Brain microvascular endothelial cell (primary cell): Measurements from ENCODE around the gene TEAD1.

ENCODE experiments used
- DNase-seq: peaks from one replicate; pipeline ENCODE4 v3.0.0-alpha.2; 2020
- H3K27ac ChIP-seq: fragments of 250-450 bp; sonication (Bioruptor Pico); 2 replicates; pipeline ENCODE4 v1.5.1; 2020; ENCODE audit warnings: mild to moderate bottlenecking, moderate library complexity
- H3K27me3 ChIP-seq: fragments of 250-450 bp; sonication (Bioruptor Pico); replicated peaks from 2 replicates; pipeline ENCODE4 v1.5.1; 2020; ENCODE audit warnings: mild to moderate bottlenecking
- H3K36me3 ChIP-seq: fragments of 250-450 bp; sonication (Bioruptor Pico); replicated peaks from 2 replicates; pipeline ENCODE4 v1.5.1; 2020; ENCODE audit warnings: mild to moderate bottlenecking
- H3K4me3 ChIP-seq: 2 replicates; pipeline ENCODE4 v1.5.1; 2011; ENCODE audit warnings: low read depth, mild to moderate bottlenecking, control low read depth, low read length, moderate library complexity
- in situ Hi-C: cut with HindIII; loops from 2 replicates; pipeline ENCODE4 v1.10.0; 2017; ENCODE audit warnings: low sequenced_read_pairs, low pct_ligation_motif_present
- TF ChIP-seq, protein P1 (sequence below): IDR thresholded peaks from 2 replicates; pipeline ENCODE4 v1.5.1; 2011; ENCODE audit warnings: low read depth, mild to moderate bottlenecking, moderate library complexity, low read length, control low read depth, inconsistent platforms; ENCODE audit errors: missing control alignments

The TEAD1 gene

DNA sequence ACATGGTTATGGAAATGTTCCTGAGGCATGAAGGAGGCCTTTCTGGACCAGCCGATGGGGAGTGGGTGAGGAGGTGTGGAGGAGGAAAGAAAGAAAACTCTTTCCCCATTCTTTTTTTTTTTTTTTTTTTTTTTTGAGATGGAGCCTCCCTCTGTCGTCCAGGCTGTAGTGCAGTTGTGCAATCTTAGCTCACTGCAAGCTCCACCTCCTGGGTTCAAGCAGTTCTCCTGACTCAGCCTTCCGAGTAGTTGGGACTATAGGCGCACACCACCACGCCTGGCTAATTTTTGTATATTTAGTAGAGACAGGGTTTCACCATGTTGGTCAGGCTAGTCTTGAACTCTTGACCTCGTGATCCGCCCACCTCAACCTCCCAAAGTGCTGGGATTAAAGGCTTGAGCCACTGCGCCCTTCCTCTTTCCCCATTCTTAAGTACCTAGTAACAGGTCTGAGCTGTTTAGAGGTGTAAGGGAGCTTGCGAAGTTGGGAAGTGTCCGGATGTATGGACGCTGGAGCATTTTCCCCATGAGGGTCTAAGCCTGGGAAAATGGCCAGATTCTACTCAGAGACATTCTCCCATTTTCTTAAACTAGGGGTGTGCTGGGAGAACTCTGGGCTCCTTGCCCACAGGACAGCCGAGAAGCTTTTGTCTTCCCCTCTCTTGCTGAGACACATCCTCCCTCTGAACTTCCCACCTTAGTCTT lies 135.8 kb downstream of the TEAD1 start:
- Histone ChIP-seq H3K36me3 (peaks cover 2% of the 10 kb centered on the region), H3K27me3 (no peaks in the 10 kb centered on the region), H3K4me3 (no peak overlapping the region), H3K27ac (peak overlapping the region; percentile 86)
- DNase-seq: peak; percentile 80
- TF ChIP-seq, protein P1, sequence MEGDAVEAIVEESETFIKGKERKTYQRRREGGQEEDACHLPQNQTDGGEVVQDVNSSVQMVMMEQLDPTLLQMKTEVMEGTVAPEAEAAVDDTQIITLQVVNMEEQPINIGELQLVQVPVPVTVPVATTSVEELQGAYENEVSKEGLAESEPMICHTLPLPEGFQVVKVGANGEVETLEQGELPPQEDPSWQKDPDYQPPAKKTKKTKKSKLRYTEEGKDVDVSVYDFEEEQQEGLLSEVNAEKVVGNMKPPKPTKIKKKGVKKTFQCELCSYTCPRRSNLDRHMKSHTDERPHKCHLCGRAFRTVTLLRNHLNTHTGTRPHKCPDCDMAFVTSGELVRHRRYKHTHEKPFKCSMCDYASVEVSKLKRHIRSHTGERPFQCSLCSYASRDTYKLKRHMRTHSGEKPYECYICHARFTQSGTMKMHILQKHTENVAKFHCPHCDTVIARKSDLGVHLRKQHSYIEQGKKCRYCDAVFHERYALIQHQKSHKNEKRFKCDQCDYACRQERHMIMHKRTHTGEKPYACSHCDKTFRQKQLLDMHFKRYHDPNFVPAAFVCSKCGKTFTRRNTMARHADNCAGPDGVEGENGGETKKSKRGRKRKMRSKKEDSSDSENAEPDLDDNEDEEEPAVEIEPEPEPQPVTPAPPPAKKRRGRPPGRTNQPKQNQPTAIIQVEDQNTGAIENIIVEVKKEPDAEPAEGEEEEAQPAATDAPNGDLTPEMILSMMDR: no peak
- in situ Hi-C loops: no loop called here

DNA sequence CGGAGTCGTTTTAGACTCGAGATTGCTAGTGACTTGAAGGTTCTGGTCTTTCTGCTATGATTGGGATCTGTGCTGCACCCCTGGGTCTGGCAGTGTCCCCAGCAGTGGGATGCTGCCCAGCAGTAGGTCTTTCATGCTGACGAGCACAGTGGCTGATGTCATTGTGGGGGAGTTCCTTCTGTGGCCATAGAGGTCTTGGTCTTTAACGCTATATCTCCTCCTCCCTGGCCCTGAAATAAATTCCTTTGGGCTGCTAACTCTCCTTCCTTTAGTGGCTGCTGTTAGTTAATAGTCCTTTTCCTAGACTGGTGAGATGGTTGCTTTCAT lies 136.3 kb downstream of the TEAD1 start:
- Histone ChIP-seq H3K4me3 (no peak overlapping the region), H3K27me3 (no peaks in the 10 kb centered on the region), H3K27ac (peak overlapping the region; percentile 86), H3K36me3 (peaks cover 2% of the 10 kb centered on the region)
- peak; percentile 76 for DNase-seq
- TF ChIP-seq, protein P1: no peak
- in situ Hi-C loops: no loop called here

DNA sequence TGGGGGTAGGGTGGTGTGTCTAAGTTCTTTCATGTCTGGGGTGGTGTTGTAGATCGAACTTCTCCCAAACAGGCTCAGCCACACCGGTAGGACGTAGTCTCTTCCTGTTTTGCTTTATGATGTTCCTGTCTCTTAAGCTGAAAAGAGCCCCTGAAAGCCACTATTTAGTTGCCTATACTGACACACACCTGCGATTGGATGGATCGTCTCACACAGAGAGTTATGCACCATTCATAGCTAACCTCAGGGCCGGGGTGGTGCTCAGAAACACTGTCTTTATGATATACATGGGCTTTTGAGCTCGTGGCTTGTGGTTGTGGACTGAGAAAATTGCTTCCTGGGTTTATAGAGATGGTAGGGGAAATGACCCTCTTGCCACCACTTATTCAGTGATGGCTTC lies 137.6 kb downstream of the TEAD1 start:
- H3K4me3 ChIP-seq: no peak overlapping the region
- no peaks in the 10 kb centered on the region for H3K27me3 ChIP-seq
- H3K36me3 ChIP-seq: peaks cover 2% of the 10 kb centered on the region
- H3K27ac ChIP-seq: no peak overlapping the region
- in situ Hi-C loops: no loop called here
- no peak for DNase-seq
- TF ChIP-seq, protein P1: no peak

DNA sequence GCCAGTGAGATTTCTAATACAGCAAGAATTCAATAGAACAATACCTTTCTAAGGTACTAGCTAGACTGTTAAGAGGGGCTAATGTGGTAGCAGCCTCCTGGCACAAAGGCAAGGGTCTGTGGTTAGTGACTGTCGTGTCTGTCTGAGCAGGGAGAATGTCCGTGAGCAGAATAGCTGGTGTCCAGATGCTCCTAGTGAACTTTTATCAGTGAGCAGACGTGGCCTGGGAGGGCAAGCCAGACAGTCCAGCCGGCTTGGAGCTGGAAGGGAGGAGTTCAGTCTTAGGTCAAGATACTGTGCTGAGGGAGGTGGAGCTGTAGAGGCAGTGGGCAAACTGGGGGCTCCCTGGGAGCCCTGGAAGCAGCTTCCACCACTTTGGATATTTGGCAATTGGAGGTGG lies 138.6 kb downstream of the TEAD1 start:
- in situ Hi-C loops: no loop called here
- Histone ChIP-seq H3K36me3 (peaks cover 2% of the 10 kb centered on the region), H3K27me3 (no peaks in the 10 kb centered on the region), H3K27ac (peak overlapping the region; percentile 37), H3K4me3 (no peak overlapping the region)
- DNase-seq: peak; percentile 34
- TF ChIP-seq, protein P1: no peak

DNA sequence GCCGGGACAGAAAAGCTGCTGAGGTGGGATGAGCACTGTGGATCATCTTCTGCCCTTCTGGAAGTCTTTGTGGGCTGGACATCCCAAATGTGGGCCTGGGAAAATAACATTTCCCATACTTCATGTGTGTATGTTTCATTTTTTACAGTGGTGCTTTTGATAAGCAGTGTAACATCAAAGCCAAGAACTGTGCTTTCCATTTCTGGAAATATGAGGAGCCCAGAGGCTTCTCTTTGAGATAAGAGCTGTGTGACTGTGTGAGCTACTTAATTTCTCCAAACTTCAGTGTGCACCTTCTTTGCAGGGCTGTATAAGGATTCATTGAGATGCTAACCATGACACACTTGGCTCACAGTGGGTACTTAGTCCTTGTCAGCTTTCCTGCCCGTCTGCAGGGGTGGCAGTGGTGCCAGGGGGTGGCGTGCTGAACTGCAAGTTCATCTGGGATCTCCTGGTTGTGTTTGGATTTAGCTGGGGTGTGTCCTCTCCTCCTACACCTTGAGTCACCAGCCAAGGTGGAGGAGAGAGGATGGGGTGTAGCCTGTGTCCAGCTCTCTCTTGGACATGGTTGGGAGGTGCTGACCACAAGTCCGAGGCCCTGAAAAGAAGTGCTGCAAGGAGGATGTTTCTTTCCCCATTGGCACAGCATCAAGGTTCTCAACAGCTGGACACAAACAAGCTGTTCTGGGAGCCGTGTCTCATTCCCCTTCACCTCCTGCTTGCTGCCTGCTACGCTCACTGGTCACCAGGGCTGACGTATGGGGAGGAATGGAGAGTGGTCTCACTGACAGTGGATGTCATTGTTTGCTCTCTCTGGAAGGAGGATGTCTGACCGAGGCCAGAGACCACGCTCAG lies 139.4 kb downstream of the TEAD1 start:
- peak; percentile 63 for DNase-seq
- TF ChIP-seq, protein P1: no peak
- Histone ChIP-seq H3K36me3 (peaks cover 2% of the 10 kb centered on the region), H3K27me3 (no peaks in the 10 kb centered on the region), H3K4me3 (no peak overlapping the region), H3K27ac (peak overlapping the region; percentile 37)
- in situ Hi-C loops: no loop called here
